Parathyroid adenoma (tissue), 2 donors: ENCODE results near the gene SSC4D.

ENCODE experiments used
- H2AFZ ChIP-seq: fragments of 300-600 bp; sonication (generic); one replicate; pipeline ENCODE4 v1.7.0; 2017; ENCODE audit warnings: antibody characterized with exemption, mild to moderate bottlenecking
- H3K27ac ChIP-seq: fragments of 300-600 bp; sonication (generic); one replicate; pipeline ENCODE4 v1.7.0; 2017
- H3K27me3 ChIP-seq: fragments of 300-600 bp; sonication (generic); one replicate; pipeline ENCODE4 v1.7.0; 2017; ENCODE audit warnings: low read length; ENCODE audit not compliant: control insufficient read depth, insufficient read depth
- H3K36me3 ChIP-seq: fragments of 300-600 bp; sonication (generic); one replicate; pipeline ENCODE4 v1.7.0; 2017; ENCODE audit warnings: low read length; ENCODE audit not compliant: control insufficient read depth, insufficient read depth
- H3K4me1 ChIP-seq: fragments of 300-600 bp; sonication (generic); one replicate; pipeline ENCODE4 v1.7.0; 2017; ENCODE audit warnings: control low read depth
- H3K4me2 ChIP-seq: fragments of 300-600 bp; sonication (generic); one replicate; pipeline ENCODE4 v1.7.0; 2017; ENCODE audit warnings: low read length
- H3K4me3 ChIP-seq: fragments of 300-600 bp; sonication (generic); one replicate; pipeline ENCODE4 v1.7.0; 2017; ENCODE audit warnings: low read depth, low read length
- H3K79me2 ChIP-seq: fragments of 300-600 bp; sonication (generic); one replicate; pipeline ENCODE4 v1.7.0; 2017; ENCODE audit warnings: control low read depth
- H3K9ac ChIP-seq: fragments of 300-600 bp; sonication (generic); one replicate; pipeline ENCODE4 v1.7.0; 2017; ENCODE audit warnings: mild to moderate bottlenecking
- H3K9me3 ChIP-seq: fragments of 300-600 bp; sonication (generic); one replicate; pipeline ENCODE4 v1.7.0; 2017; ENCODE audit warnings: low read length; ENCODE audit not compliant: control insufficient read depth
- CTCF ChIP-seq: fragments of 300-600 bp; sonication (generic); IDR thresholded peaks from one replicate; pipeline ENCODE4 v1.7.0; 2017; ENCODE audit warnings: antibody characterized with exemption, mild to moderate bottlenecking
- donor health status: primary hyperparathyroidism.

Gene SSC4D

GRCh38 chr7:76386691-76387260, 22.7 kb downstream of the SSC4D start:
- H3K36me3 ChIP-seq = no peaks in the 10 kb centered on the region
- no peaks in the 10 kb centered on the region for H3K4me1 ChIP-seq
- no peaks in the 10 kb centered on the region for H3K9me3 ChIP-seq
- no peak overlapping the region for H3K4me2 ChIP-seq
- no peak overlapping the region for H3K9ac ChIP-seq
- no peak overlapping the region for H3K4me3 ChIP-seq
- no peak for TF ChIP-seq CTCF
- H3K79me2 ChIP-seq = no peaks in the 10 kb centered on the region
- no peaks in the 10 kb centered on the region for H3K27me3 ChIP-seq
- H3K27ac ChIP-seq = no peak overlapping the region
- no peak overlapping the region for H2AFZ ChIP-seq

- TF ChIP-seq CTCF = no peak
- Histone ChIP-seq H3K79me2 (no peaks in the 10 kb centered on the region), H3K27ac (no peak overlapping the region)
Measured at GRCh38 chr7:76383089-76383944, 26.2 kb downstream of the SSC4D start.

GRCh38 chr7:76381814-76382213, 27.7 kb downstream of the SSC4D start:
- H3K4me3 ChIP-seq = no peak overlapping the region
- no peak overlapping the region for H3K9ac ChIP-seq
- no peak overlapping the region for H3K27ac ChIP-seq
- H3K4me2 ChIP-seq = no peak overlapping the region
- TF ChIP-seq CTCF = no peak
- no peaks in the 10 kb centered on the region for H3K36me3 ChIP-seq
- no peak overlapping the region for H2AFZ ChIP-seq
- H3K79me2 ChIP-seq = no peaks in the 10 kb centered on the region
- no peaks in the 10 kb centered on the region for H3K9me3 ChIP-seq
- no peaks in the 10 kb centered on the region for H3K27me3 ChIP-seq
- peaks cover 10% of the 10 kb centered on the region for H3K4me1 ChIP-seq

More at GRCh38 chr7:76383089-76383944, 26.2 kb downstream of the SSC4D start:
- Histone ChIP-seq H3K4me1 (peaks cover 10% of the 10 kb centered on the region), H3K36me3 (no peaks in the 10 kb centered on the region), H2AFZ (no peak overlapping the region), H3K4me2 (no peak overlapping the region), H3K4me3 (no peak overlapping the region), H3K27me3 (no peaks in the 10 kb centered on the region), H3K9me3 (no peaks in the 10 kb centered on the region), H3K9ac (no peak overlapping the region)

- Histone ChIP-seq H3K4me3 (peak overlapping the region; percentile 44), H3K79me2 (no peaks in the 10 kb centered on the region), H3K4me2 (peak overlapping the region; percentile 59), H3K9me3 (no peaks in the 10 kb centered on the region), H3K9ac (no peak overlapping the region), H3K27me3 (no peaks in the 10 kb centered on the region), H2AFZ (peak overlapping the region; percentile 75), H3K27ac (peak overlapping the region; percentile 94), H3K4me1 (peaks cover 10% of the 10 kb centered on the region), H3K36me3 (no peaks in the 10 kb centered on the region)
- no peak for TF ChIP-seq CTCF
Measured at GRCh38 chr7:76380623-76380966, 28.9 kb downstream of the SSC4D start.
